Mucosa of stomach (tissue), 1 donor: ENCODE measurements around the gene PSMA7.
A peak's percentile ranks its signal among the peaks of the same experiment; 100 is the strongest.

Experiments used
- H3K27me3 ChIP-seq: one replicate; pipeline ENCODE4 v1.7.0; 2013; ENCODE audit warnings: mild to moderate bottlenecking, low read length; ENCODE audit not compliant: control insufficient read depth, insufficient read depth
- H3K36me3 ChIP-seq: one replicate; pipeline ENCODE4 v1.7.0; 2013; ENCODE audit warnings: low read length; ENCODE audit not compliant: control insufficient read depth, insufficient read depth
- H3K4me1 ChIP-seq: one replicate; pipeline ENCODE4 v1.7.0; 2013; ENCODE audit warnings: mild to moderate bottlenecking, low read length; ENCODE audit not compliant: control insufficient read depth, insufficient read depth
- H3K4me3 ChIP-seq: one replicate; pipeline ENCODE4 v1.7.0; 2013; ENCODE audit warnings: low read length
- H3K9ac ChIP-seq: one replicate; pipeline ENCODE4 v1.7.0; 2013; ENCODE audit warnings: mild to moderate bottlenecking, low read length, moderate library complexity
- H3K9me3 ChIP-seq: one replicate; pipeline ENCODE4 v1.7.0; 2013; ENCODE audit warnings: mild to moderate bottlenecking, low read length, moderate library complexity; ENCODE audit not compliant: control insufficient read depth
- donor health status: Pancreatic carcinoma.

PSMA7 gene

DNA sequence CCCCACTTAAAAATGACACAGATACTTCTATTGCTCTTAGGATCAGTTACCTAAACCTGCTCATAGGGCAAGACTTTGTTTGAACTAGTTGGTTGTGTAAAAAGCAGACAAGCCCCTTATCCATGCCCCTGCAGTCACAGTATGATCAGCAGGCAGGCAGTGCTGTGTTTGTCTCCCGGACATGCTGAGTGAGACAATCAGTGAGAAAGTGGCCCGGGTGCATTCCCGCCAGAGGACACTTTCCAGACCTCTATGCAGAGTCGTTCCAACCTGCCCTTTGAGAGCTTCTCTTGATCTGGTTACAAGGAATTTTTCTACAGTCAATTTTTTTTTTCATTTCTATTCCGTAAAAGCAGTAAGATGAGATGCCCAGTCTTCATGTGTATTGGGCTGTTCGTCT lies 14.7 kb downstream of the PSMA7 start:
- Histone ChIP-seq H3K27me3 (no peaks in the 10 kb centered on the region), H3K9ac (no peak overlapping the region), H3K4me1 (peaks cover 7% of the 10 kb centered on the region), H3K36me3 (peaks cover 30% of the 10 kb centered on the region), H3K9me3 (no peaks in the 10 kb centered on the region), H3K4me3 (no peak overlapping the region)

DNA sequence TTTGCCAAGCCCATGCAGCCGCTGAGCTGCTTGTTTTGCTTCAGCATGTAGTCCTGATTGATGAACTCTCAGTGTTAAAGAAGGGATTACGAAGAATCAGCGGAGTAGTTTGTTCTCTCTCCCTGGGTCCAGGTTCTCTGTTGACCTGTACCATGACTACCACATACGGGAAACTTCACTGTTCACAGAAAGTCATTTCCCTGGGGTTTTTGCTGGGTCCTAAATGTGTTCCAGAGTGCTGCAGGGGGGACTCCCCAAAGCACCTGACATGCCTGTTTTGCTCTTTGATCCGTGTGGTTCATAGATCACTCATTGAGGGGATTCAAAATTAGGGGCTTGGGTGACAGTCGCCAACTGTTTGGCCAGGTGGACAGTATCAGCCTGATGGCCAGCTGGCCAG lies 15.4 kb downstream of the PSMA7 start:
- Histone ChIP-seq H3K36me3 (peaks cover 30% of the 10 kb centered on the region), H3K9me3 (no peaks in the 10 kb centered on the region), H3K4me1 (peaks cover 12% of the 10 kb centered on the region), H3K4me3 (no peak overlapping the region), H3K27me3 (no peaks in the 10 kb centered on the region), H3K9ac (no peak overlapping the region)

- Histone ChIP-seq H3K36me3 (peaks cover 15% of the 10 kb centered on the region), H3K27me3 (no peaks in the 10 kb centered on the region), H3K9me3 (no peaks in the 10 kb centered on the region), H3K4me3 (no peak overlapping the region), H3K4me1 (peaks cover 12% of the 10 kb centered on the region), H3K9ac (no peak overlapping the region)
These were observed 17.1 kb downstream of the PSMA7 start for GRCh38 chr20:62126141-62126540.

- Histone ChIP-seq H3K4me1 (peaks cover 12% of the 10 kb centered on the region), H3K4me3 (peak overlapping the region; percentile 28), H3K9ac (peak overlapping the region; percentile 54), H3K36me3 (peaks cover 7% of the 10 kb centered on the region), H3K27me3 (peaks cover 7% of the 10 kb centered on the region), H3K9me3 (no peaks in the 10 kb centered on the region)
These were observed 19.6 kb downstream of the PSMA7 start for GRCh38 chr20:62123450-62124118.

DNA sequence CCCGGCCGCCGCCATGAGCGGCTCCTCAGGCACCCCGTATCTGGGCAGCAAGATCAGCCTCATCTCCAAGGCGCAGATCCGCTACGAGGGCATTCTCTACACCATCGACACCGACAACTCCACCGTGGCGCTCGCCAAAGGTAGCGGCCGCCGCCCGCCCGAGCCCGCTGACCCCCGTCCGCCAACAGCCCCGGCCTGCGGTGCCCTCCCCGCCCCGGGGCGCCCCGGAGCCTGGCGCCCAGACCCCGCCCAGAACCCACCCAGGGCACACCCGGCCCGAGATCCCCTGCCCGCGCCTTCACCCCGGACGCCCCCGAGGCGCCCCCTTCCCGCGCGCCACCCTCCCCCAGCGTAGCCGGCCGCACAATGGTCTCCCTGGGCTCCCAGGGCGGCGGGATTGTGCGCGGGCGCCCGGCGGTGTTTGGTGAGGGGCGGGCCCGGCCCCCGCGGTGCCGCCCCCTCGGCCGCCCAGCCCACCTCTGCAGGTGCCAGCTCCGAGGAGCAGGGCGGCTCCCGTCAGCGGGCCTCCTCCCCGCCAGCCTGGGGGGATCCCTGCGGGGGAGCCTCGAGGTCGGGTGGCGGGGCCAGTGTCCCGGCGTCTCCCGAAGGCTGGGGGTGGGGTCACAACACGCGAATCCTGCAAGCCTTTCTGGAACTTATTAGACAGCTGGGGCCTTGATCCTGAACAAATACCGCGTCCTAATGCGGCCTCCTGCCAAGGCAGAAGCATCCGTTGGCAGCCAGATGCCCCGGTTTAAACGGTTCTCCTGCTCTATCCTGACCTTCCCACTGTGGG lies 20.3 kb downstream of the PSMA7 start:
- Histone ChIP-seq H3K27me3 (peaks cover 14% of the 10 kb centered on the region), H3K36me3 (peaks cover 7% of the 10 kb centered on the region), H3K4me3 (peak overlapping the region; percentile 28), H3K4me1 (peaks cover 12% of the 10 kb centered on the region), H3K9ac (peak overlapping the region; percentile 54), H3K9me3 (no peaks in the 10 kb centered on the region)

DNA sequence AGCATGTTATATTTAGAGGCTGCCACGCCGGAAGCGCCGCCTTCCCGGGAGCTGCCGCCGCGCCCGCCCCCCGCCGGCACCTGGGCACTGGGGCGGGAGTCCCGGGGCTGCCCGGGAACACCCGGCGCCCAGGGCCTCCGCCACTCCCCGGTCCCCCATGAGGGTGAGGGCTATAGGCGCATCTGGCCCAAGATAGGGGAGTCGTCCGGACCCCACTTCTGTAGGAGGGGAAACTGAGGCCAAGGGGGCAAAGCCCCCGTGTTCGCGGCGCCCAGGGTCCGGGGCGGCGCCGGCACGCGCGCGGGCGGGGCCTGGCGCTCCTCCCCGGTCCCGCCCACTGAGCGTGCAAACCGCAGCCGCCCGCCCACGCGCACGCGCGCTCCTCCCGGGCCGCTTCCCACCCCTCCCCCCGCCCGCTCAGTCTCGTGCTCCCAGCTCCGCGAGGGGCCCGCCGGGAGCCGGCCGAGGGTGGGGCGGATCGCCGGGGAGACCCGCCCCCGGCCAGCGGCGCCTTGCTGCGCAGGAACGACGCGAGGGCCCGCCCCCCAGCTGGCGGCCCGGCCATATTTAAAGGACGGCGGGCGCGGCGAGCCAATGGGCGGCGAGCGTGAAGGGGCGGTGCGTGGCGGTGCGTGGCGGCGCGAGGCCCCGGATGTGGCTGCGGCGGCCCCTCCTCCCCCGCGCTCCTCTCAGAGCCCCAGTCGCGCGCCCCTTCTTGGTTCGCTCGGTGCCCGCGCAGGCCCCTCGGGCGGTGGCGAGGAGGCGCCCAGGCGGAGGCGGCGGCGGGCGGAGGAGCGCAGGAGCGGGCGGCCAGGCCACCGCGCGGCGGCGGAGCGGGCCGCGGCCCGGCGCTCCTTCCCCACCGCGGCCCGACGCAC lies 21.2 kb downstream of the PSMA7 start, which contains the start of gene LSM14B:
LSM14B (plus strand) TSS at position 700 of the 878 bp plus-strand sequence. CDS start 192 bp downstream, outside the sequence.
- H3K4me1 ChIP-seq: peaks cover 12% of the 10 kb centered on the region
- peaks cover under 1% of the 10 kb centered on the region for H3K36me3 ChIP-seq
- H3K9me3 ChIP-seq: no peaks in the 10 kb centered on the region
- H3K4me3 ChIP-seq: peak within 1 kb of the TSS; percentile 67
- H3K9ac ChIP-seq: peak within 1 kb of the TSS; percentile 72
- H3K27me3 ChIP-seq: peaks cover 23% of the 10 kb centered on the region

DNA sequence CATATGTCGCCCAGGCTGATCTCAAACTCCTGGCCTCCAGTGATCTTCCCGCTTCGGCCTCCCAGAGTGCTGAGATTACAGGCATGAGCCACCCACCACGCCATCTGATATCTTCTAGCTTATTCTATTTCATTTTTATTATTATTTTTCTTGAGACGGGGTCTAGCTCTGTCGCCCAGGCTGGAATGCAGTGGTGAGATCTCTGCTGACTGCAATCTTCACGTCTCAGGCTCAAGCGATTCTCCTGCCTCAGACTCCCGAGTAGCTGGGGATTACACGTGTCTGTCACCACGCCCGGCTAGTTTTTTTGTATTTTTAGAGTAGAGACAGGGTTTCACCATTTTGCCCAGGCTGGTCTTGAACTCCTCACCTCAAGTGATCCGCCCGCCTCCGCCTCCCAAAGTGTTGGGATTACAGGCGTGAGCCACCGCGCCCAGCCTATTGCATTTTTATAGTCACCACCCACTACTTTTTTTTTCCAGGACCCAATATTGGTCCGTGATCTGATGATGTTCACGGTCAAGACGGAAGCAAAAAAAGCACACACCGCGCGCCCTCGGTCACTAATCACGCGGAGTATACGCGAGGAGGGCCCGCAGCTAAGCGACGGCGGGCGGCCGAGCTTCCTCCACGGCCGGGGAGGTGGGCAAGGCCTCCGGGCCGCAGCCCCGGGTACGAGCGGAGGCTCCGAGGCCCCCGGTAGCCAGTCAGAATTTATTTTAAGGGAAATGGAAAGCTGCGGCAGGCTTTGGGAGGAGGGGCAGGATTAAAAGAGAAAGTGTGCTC lies 22.0 kb downstream of the PSMA7 start:
- Histone ChIP-seq H3K27me3 (peaks cover 24% of the 10 kb centered on the region), H3K4me1 (peaks cover 12% of the 10 kb centered on the region), H3K9ac (peak overlapping the region; percentile 72), H3K4me3 (peak overlapping the region; percentile 67), H3K9me3 (no peaks in the 10 kb centered on the region), H3K36me3 (no peaks in the 10 kb centered on the region)

DNA sequence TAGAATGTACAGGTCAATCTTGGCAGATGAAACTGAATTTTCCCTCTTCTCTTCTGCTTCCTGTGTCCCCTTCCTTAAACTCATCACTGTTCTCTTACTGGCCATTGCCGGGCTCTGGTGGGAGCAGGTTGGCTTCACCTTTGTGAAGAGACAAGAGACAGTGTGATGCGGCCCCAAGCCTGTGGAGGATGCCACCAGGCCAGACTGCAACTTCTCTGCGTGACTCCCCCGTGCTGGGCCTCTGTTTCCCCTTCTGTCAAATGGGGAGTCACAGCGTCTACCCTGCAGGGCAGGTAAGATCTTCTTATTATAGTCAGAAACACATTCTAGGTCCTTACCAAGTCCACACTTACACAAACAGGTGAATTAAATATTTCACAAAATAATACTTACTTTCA lies 22.8 kb downstream of the PSMA7 start:
- Histone ChIP-seq H3K4me1 (peaks cover 12% of the 10 kb centered on the region), H3K36me3 (no peaks in the 10 kb centered on the region), H3K4me3 (no peak overlapping the region), H3K9me3 (no peaks in the 10 kb centered on the region), H3K9ac (no peak overlapping the region), H3K27me3 (peaks cover 24% of the 10 kb centered on the region)

GRCh38 chr20:62119591-62120364 lies 23.4 kb downstream of the PSMA7 start:
- H3K9ac ChIP-seq: no peak overlapping the region
- H3K4me3 ChIP-seq: no peak overlapping the region
- H3K36me3 ChIP-seq: no peaks in the 10 kb centered on the region
- H3K4me1 ChIP-seq: peaks cover 12% of the 10 kb centered on the region
- H3K9me3 ChIP-seq: no peaks in the 10 kb centered on the region
- peaks cover 27% of the 10 kb centered on the region for H3K27me3 ChIP-seq

- H3K27me3 ChIP-seq: peaks cover 29% of the 10 kb centered on the region
- no peak overlapping the region for H3K4me3 ChIP-seq
- no peaks in the 10 kb centered on the region for H3K36me3 ChIP-seq
- no peaks in the 10 kb centered on the region for H3K9me3 ChIP-seq
- H3K4me1 ChIP-seq: peaks cover 11% of the 10 kb centered on the region
- H3K9ac ChIP-seq: no peak overlapping the region
These were observed 24.1 kb downstream of the PSMA7 start for GRCh38 chr20:62119115-62119514.
